CD4-positive, alpha-beta T cell treated with Interleukin-4 for 4 hours (primary cell): ENCODE data around the gene OTUD4.
A peak's percentile ranks its signal among the peaks of the same experiment; 100 is the strongest.
"Not testable (repeated sequence)": the region's sequence is repeated elsewhere in the genome, so short reads cannot be mapped to it uniquely, and the experiment has no call there.

Source experiments
- DNase-seq: peaks from one replicate; pipeline ENCODE4 v3.0.0-alpha.2; 2020

Gene OTUD4

GRCh38 chr4:145180298-145181090 lies at the start of gene OTUD4:
Gene OTUD4 (minus strand): TSS chr4:145180589. CDS start chr4:145179973, 616 bp downstream.
- peak; percentile 96 for DNase-seq

- not testable (repeated sequence) for DNase-seq
Measured at GRCh38 chr4:145223228-145223627, 42.8 kb upstream of the OTUD4 start.

- not testable (repeated sequence) for DNase-seq
Measured at GRCh38 chr4:145221529-145221928, 41.1 kb upstream of the OTUD4 start.

GRCh38 chr4:145219090-145219489 lies 38.7 kb upstream of the OTUD4 start:
- DNase-seq = no peak

- DNase-seq = no peak
Measured at GRCh38 chr4:145218251-145218650, 37.9 kb upstream of the OTUD4 start.

- DNase-seq = no peak
Measured at GRCh38 chr4:145217349-145217748, 37.0 kb upstream of the OTUD4 start.

- no peak for DNase-seq
Measured at GRCh38 chr4:145216535-145216934, 36.1 kb upstream of the OTUD4 start.

- DNase-seq = no peak
Measured at GRCh38 chr4:145213245-145213644, 32.9 kb upstream of the OTUD4 start.

- no peak for DNase-seq
Measured at GRCh38 chr4:145207934-145208333, 27.5 kb upstream of the OTUD4 start.

- no peak for DNase-seq
Measured at GRCh38 chr4:145203410-145203809, 23.0 kb upstream of the OTUD4 start.

GRCh38 chr4:145200366-145200765 lies 20.0 kb upstream of the OTUD4 start:
- no peak for DNase-seq

GRCh38 chr4:145199051-145199716 lies 18.8 kb upstream of the OTUD4 start:
- no peak for DNase-seq

- no peak for DNase-seq
Measured at GRCh38 chr4:145196747-145197146, 16.4 kb upstream of the OTUD4 start.

GRCh38 chr4:145195167-145195952 lies 15.0 kb upstream of the OTUD4 start:
- DNase-seq = no peak

GRCh38 chr4:145189981-145190380 lies 9.6 kb upstream of the OTUD4 start:
- no peak for DNase-seq

GRCh38 chr4:145186729-145187128 lies 6.3 kb upstream of the OTUD4 start:
- DNase-seq = no peak

- no peak for DNase-seq
Measured at GRCh38 chr4:145183581-145183980, 3.2 kb upstream of the OTUD4 start.

GRCh38 chr4:145183023-145183422 lies 2.6 kb upstream of the OTUD4 start:
- no peak for DNase-seq

GRCh38 chr4:145182222-145182621 lies 1.8 kb upstream of the OTUD4 start:
- no peak for DNase-seq

- DNase-seq = no peak
Measured at GRCh38 chr4:145181091-145181501, 707 bp upstream of the OTUD4 start.

GRCh38 chr4:145179861-145180297 lies 510 bp downstream of the OTUD4 start:
- DNase-seq = not testable (repeated sequence)

- DNase-seq = peak; percentile 72
Measured at GRCh38 chr4:145179281-145179860, 1.0 kb downstream of the OTUD4 start.

- peak; percentile 44 for DNase-seq
Measured at GRCh38 chr4:145178740-145179280, 1.6 kb downstream of the OTUD4 start.
